ENCODE results near the gene DOK4.

DNA sequence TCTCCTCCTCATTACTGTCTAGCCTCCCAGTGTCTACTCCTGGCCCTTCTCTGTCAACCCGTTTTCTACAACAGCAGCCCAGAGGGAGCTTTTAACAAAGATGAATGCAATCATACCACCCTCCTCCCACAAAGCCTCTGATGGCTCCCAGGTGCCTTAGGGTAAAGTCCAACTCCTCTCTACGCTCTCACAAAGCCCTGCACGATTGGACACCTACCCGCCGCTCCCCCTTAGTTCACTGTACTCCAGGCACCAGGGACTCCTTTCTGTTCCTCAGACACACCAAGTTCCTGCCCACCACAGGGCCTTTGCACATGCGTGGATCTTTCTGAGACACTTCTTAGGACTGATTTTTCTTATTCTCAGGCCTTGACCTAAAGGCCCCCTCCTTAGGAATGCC is 32.6 kb upstream of the DOK4 start:
- TF ChIP-seq POLR2A (IDR thresholded peaks at IDR 0.05; ENCODE audit: low read depth, low read length) (no peak), EZH2 (IDR thresholded peaks at IDR 0.05; ENCODE audit: borderline replicate concordance, low read depth, low read length, severe bottlenecking) (no peak)
- TF ChIP-seq, protein P1, sequence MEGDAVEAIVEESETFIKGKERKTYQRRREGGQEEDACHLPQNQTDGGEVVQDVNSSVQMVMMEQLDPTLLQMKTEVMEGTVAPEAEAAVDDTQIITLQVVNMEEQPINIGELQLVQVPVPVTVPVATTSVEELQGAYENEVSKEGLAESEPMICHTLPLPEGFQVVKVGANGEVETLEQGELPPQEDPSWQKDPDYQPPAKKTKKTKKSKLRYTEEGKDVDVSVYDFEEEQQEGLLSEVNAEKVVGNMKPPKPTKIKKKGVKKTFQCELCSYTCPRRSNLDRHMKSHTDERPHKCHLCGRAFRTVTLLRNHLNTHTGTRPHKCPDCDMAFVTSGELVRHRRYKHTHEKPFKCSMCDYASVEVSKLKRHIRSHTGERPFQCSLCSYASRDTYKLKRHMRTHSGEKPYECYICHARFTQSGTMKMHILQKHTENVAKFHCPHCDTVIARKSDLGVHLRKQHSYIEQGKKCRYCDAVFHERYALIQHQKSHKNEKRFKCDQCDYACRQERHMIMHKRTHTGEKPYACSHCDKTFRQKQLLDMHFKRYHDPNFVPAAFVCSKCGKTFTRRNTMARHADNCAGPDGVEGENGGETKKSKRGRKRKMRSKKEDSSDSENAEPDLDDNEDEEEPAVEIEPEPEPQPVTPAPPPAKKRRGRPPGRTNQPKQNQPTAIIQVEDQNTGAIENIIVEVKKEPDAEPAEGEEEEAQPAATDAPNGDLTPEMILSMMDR (IDR thresholded peaks at IDR 0.05; ENCODE audit: extremely low read depth in 1 of 2, insufficient read depth in 1 of 2, low read depth in 1 of 2, low read length in 2 of 2), result no peak

Data from endothelial cell of umbilical vein (primary cell).